Bronchial epithelial cell (primary cell): ENCODE data around the gene IPCEF1. TPM values are rescaled to one million over a fixed set of nuclear protein-coding genes. Genes with fewer than 3 reads are reported as not detected.
"Not testable (repeated sequence)": the region's sequence is repeated elsewhere in the genome, so short reads cannot be mapped to it uniquely, and the experiment has no call there.

Experiments
- DNase-seq: peaks from one replicate; pipeline ENCODE4 v3.0.0-alpha.2; 2010; ENCODE audit warnings: low read depth
- FAIRE-seq: peaks from 2 replicates; lab custom pipeline; 2011; peaks lifted over from hg19 to GRCh38; lab: Jason Lieb, UNC
- H3K27me3 ChIP-seq: 2 replicates; pipeline ENCODE4 v1.5.1; 2011; ENCODE audit warnings: low read length; ENCODE audit not compliant: control insufficient read depth, insufficient read depth
- H3K36me3 ChIP-seq: 2 replicates; pipeline ENCODE4 v1.5.1; 2011; ENCODE audit warnings: low read length; ENCODE audit not compliant: control insufficient read depth, insufficient read depth
- H3K4me3 ChIP-seq: 2 replicates; pipeline ENCODE4 v1.5.1; 2011; ENCODE audit warnings: mild to moderate bottlenecking, low read depth, low read length, control low read depth
- CTCF ChIP-seq: IDR thresholded peaks from 2 replicates; pipeline ENCODE4 v1.5.1; 2011; ENCODE audit warnings: mild to moderate bottlenecking, moderate library complexity, low read length, control low read depth, inconsistent platforms; ENCODE audit not compliant: insufficient read depth, severe bottlenecking
- total RNA-seq: library from RNA; depleted of rRNA; stranded (reverse); fragments of >200 nt; gene quantifications from 2 replicates; pipeline ENCODE4 v1.2.1, GENCODE V29; 2014

IPCEF1 gene
- total RNA-seq, 1 donor from 2014 or later: under 0.01 TPM

- Histone ChIP-seq H3K27me3 (no peaks in the 10 kb centered on the region), H3K4me3 (no peak overlapping the region), H3K36me3 (no peaks in the 10 kb centered on the region)
- TF ChIP-seq CTCF: no peak
- DNase-seq: no peak
- no peak for FAIRE-seq
Measured at GRCh38 chr6:154316131-154316530, 40.5 kb downstream of the IPCEF1 start.

- no peak for TF ChIP-seq CTCF
- Histone ChIP-seq H3K27me3 (no peaks in the 10 kb centered on the region), H3K36me3 (no peaks in the 10 kb centered on the region), H3K4me3 (no peak overlapping the region)
- FAIRE-seq (no peak), DNase-seq (no peak)
Measured at GRCh38 chr6:154314084-154314483, 42.5 kb downstream of the IPCEF1 start.

GRCh38 chr6:154308986-154309385 lies 47.6 kb downstream of the IPCEF1 start:
- FAIRE-seq (no peak), DNase-seq (no peak)
- Histone ChIP-seq H3K4me3 (no peak overlapping the region), H3K27me3 (no peaks in the 10 kb centered on the region), H3K36me3 (no peaks in the 10 kb centered on the region)
- no peak for TF ChIP-seq CTCF

- DNase-seq (no peak), FAIRE-seq (no peak)
- no peak overlapping the region for H3K4me3 ChIP-seq
- TF ChIP-seq CTCF: no peak
- no peaks in the 10 kb centered on the region for H3K36me3 ChIP-seq
- no peaks in the 10 kb centered on the region for H3K27me3 ChIP-seq
Measured at GRCh38 chr6:154307696-154308425, 48.7 kb downstream of the IPCEF1 start.

- H3K27me3 ChIP-seq, DNase-seq, H3K4me3 ChIP-seq, H3K36me3 ChIP-seq, FAIRE-seq: not testable (repeated sequence)
Measured at GRCh38 chr6:154307147-154307546, 49.5 kb downstream of the IPCEF1 start.

- no peak for DNase-seq
- H3K4me3 ChIP-seq: no peak overlapping the region
- TF ChIP-seq CTCF: no peak
- FAIRE-seq: no peak
- H3K36me3 ChIP-seq: no peaks in the 10 kb centered on the region
- no peaks in the 10 kb centered on the region for H3K27me3 ChIP-seq
Measured at GRCh38 chr6:154306696-154307095, 49.9 kb downstream of the IPCEF1 start.
